Stimulated activated CD4-positive, alpha-beta T cell treated with anti-CD3 and anti-CD28 coated beads, Interleukin-1b, Interleukin-23, amount 100 ng/mL, for 1 hour (primary cell): ENCODE measurements around the gene DSCAML1.

Experiments
- DNase-seq, 2 donors: peaks; one replicate each; pipeline ENCODE4 v3.0.0-alpha.2; 2020; ENCODE audit warnings: low read depth in 2 of 2

The DSCAML1 gene

GRCh38 chr11:117551761-117552343 is 245.2 kb downstream of the DSCAML1 start:
- DNase-seq: no peak

GRCh38 chr11:117550466-117550865 is 246.6 kb downstream of the DSCAML1 start:
- DNase-seq: no peak

- DNase-seq: no peak
Observed at GRCh38 chr11:117549417-117549816, 247.6 kb downstream of the DSCAML1 start.

- no peak for DNase-seq
Observed at GRCh38 chr11:117548876-117549275, 248.1 kb downstream of the DSCAML1 start.

- no peak for DNase-seq
Observed at GRCh38 chr11:117547946-117548345, 249.1 kb downstream of the DSCAML1 start.

- DNase-seq: no peak
Observed at GRCh38 chr11:117547195-117547850, 249.7 kb downstream of the DSCAML1 start.

GRCh38 chr11:117546431-117547194 is 250.4 kb downstream of the DSCAML1 start:
- DNase-seq: no peak

- no peak for DNase-seq
Observed at GRCh38 chr11:117545706-117546105, 251.3 kb downstream of the DSCAML1 start.

GRCh38 chr11:117544130-117544800 is 252.8 kb downstream of the DSCAML1 start:
- no peak for DNase-seq

- no peak for DNase-seq
Observed at GRCh38 chr11:117541211-117541610, 255.8 kb downstream of the DSCAML1 start.

- no peak for DNase-seq
Observed at GRCh38 chr11:117538263-117539135, 258.5 kb downstream of the DSCAML1 start.

GRCh38 chr11:117535850-117536411 is 261.1 kb downstream of the DSCAML1 start:
- DNase-seq: no peak

- DNase-seq: no peak
Observed at GRCh38 chr11:117535201-117535849, 261.7 kb downstream of the DSCAML1 start.

GRCh38 chr11:117532568-117532967 is 264.4 kb downstream of the DSCAML1 start:
- no peak for DNase-seq

GRCh38 chr11:117529816-117530215 is 267.2 kb downstream of the DSCAML1 start:
- DNase-seq: no peak

GRCh38 chr11:117528097-117528721 is 268.8 kb downstream of the DSCAML1 start:
- no peak for DNase-seq

GRCh38 chr11:117527271-117527670 is 269.7 kb downstream of the DSCAML1 start:
- no peak for DNase-seq

GRCh38 chr11:117525866-117526542 is 271.0 kb downstream of the DSCAML1 start:
- DNase-seq: no peak

GRCh38 chr11:117524468-117525183 is 272.4 kb downstream of the DSCAML1 start:
- no peak for DNase-seq
